A549 treated with CpdA at 1 μM for 4 hours (cell line): ENCODE data around the gene NR0B1. TPM values are rescaled to one million over a fixed set of nuclear protein-coding genes. Genes with fewer than 3 reads are reported as not detected.

Experiments
- total RNA-seq: library from RNA; stranded (reverse); fragments of 200-300 nt; extraction: Qiagen RNA extraction; gene quantifications from 5 replicates; pipeline ENCODE4 v1.2.3, GENCODE V29; 2022; ENCODE audit warnings: low read depth

The NR0B1 gene
- 30.5 to 56.1 TPM (median 36.8 TPM) in 5 replicates for total RNA-seq

DNA sequence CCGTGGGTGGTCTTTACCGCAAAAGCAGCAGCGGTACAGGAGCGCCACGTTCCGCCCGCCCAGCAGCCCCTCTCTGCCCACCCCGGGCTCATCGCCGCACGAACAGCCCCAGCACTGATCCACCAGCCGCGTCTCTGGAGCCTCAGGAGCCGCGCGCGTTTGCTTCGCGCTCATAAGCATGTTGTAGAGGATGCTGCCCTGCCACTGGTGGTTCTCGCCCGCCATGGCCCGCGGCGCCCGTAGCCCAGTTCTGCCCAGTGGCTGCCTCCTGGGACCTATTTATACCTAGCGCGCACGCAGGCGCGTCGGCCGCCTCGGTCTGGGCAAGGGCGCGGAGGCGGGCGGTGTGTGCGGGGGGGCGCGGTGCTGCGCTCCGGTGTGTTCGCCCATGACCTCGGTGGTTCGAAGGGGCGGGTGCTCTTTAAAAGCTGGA lies at the start of gene NR0B1:
NR0B1 (minus strand) TSS at position 252 of the 433 bp plus-strand sequence; CDS start at position 225, 27 bp downstream.

Other genes with a start within 250 kb of the NR0B1 start
- gene MAGEB2, start 93.8 kb downstream of the NR0B1 start, total RNA-seq = not detected in 5 replicates
- not detected in 5 replicates for gene MAGEB3, start 78.7 kb downstream of the NR0B1 start, total RNA-seq
- not detected in 5 replicates for gene MAGEB4, start 67.4 kb downstream of the NR0B1 start, total RNA-seq
- gene MAGEB1, start 62.2 kb downstream of the NR0B1 start, total RNA-seq = not detected in 5 replicates